HUES64 (cell line): Measurements from ENCODE around the gene AFF3.

Source experiments
- H3K27ac ChIP-seq: 2 replicates; pipeline ENCODE4 v1.7.0; 2013; ENCODE audit warnings: low read depth, low read length, inconsistent platforms
- H3K27me3 ChIP-seq: 2 replicates; pipeline ENCODE4 v1.6.1; 2013; ENCODE audit warnings: mild to moderate bottlenecking, low read length; ENCODE audit not compliant: insufficient read depth
- H3K36me3 ChIP-seq: 2 replicates; pipeline ENCODE4 v1.6.1; 2013; ENCODE audit warnings: mild to moderate bottlenecking, low read length; ENCODE audit not compliant: insufficient read depth
- H3K4me1 ChIP-seq: 2 replicates; pipeline ENCODE4 v1.6.1; 2013; ENCODE audit warnings: mild to moderate bottlenecking, low read length, moderate library complexity; ENCODE audit not compliant: insufficient read depth
- H3K4me3 ChIP-seq: 2 replicates; pipeline ENCODE4 v1.5.1; 2013; ENCODE audit warnings: mild to moderate bottlenecking, low read length, moderate library complexity
- H3K9ac ChIP-seq: 2 replicates; pipeline ENCODE4 v1.6.1; 2013; ENCODE audit warnings: mild to moderate bottlenecking, low read depth, low read length
- H3K9me3 ChIP-seq: 2 replicates; pipeline ENCODE4 v1.6.1; 2013; ENCODE audit warnings: low read depth, low read length; ENCODE audit not compliant: insufficient read depth
- WGBS: fragments of 150-250, 120-280 bp; methylation state at CpG from one replicate; pipeline ENCODE4 v1.1.7; 2013; ENCODE audit warnings: missing lambda C conversion rate; 5-methylcytosine and 5-hydroxymethylcytosine counted together

Gene AFF3

GRCh38 chr2:99977966-99978365 lies 164.4 kb downstream of the AFF3 start:
- 86% methylated on average over 1 of the region's 1 CpG for WGBS
- Histone ChIP-seq H3K27me3 (no peaks in the 10 kb centered on the region), H3K4me3 (no peak overlapping the region), H3K9me3 (no peaks in the 10 kb centered on the region), H3K9ac (no peak overlapping the region), H3K4me1 (0 out of 2 replicates have a peak, but pooled peaks cover 5% of the 10 kb centered on the region), H3K36me3 (no peaks in the 10 kb centered on the region), H3K27ac (no peak overlapping the region)

- H3K27ac ChIP-seq = no peak overlapping the region
- 0 out of 2 replicates have a peak, but pooled peaks cover 5% of the 10 kb centered on the region for H3K4me1 ChIP-seq
- no peaks in the 10 kb centered on the region for H3K36me3 ChIP-seq
- no peaks in the 10 kb centered on the region for H3K9me3 ChIP-seq
- H3K27me3 ChIP-seq = no peaks in the 10 kb centered on the region
- H3K4me3 ChIP-seq = no peak overlapping the region
- H3K9ac ChIP-seq = no peak overlapping the region
Observed at GRCh38 chr2:99975386-99975785, 167.0 kb downstream of the AFF3 start.

GRCh38 chr2:99974682-99975375 lies 167.6 kb downstream of the AFF3 start:
- Histone ChIP-seq H3K27ac (no peak overlapping the region), H3K27me3 (no peaks in the 10 kb centered on the region), H3K9ac (no peak overlapping the region), H3K4me1 (0 out of 2 replicates have a peak, but pooled peaks cover 5% of the 10 kb centered on the region), H3K36me3 (no peaks in the 10 kb centered on the region), H3K9me3 (no peaks in the 10 kb centered on the region), H3K4me3 (no peak overlapping the region)
- 91% methylated on average over 3 of the region's 3 CpGs for WGBS

- no peak overlapping the region for H3K4me3 ChIP-seq
- no peak overlapping the region for H3K27ac ChIP-seq
- H3K4me1 ChIP-seq = 0 out of 2 replicates have a peak, but pooled peaks cover 5% of the 10 kb centered on the region
- H3K9me3 ChIP-seq = no peaks in the 10 kb centered on the region
- no peak overlapping the region for H3K9ac ChIP-seq
- 90% methylated on average over 6 of the region's 6 CpGs for WGBS
- H3K36me3 ChIP-seq = no peaks in the 10 kb centered on the region
- no peaks in the 10 kb centered on the region for H3K27me3 ChIP-seq
Observed at GRCh38 chr2:99974275-99974674, 168.1 kb downstream of the AFF3 start.

- 89% methylated on average over 3 of the region's 3 CpGs for WGBS
- H3K4me3 ChIP-seq = no peak overlapping the region
- 0 out of 2 replicates have a peak, but pooled peaks cover 5% of the 10 kb centered on the region for H3K4me1 ChIP-seq
- H3K27ac ChIP-seq = no peak overlapping the region
- no peaks in the 10 kb centered on the region for H3K9me3 ChIP-seq
- no peaks in the 10 kb centered on the region for H3K27me3 ChIP-seq
- no peaks in the 10 kb centered on the region for H3K36me3 ChIP-seq
- H3K9ac ChIP-seq = no peak overlapping the region
Observed at GRCh38 chr2:99971326-99971900, 171.0 kb downstream of the AFF3 start.

GRCh38 chr2:99970292-99970868 lies 172.0 kb downstream of the AFF3 start:
- Histone ChIP-seq H3K4me3 (no peak overlapping the region), H3K9me3 (no peaks in the 10 kb centered on the region), H3K36me3 (no peaks in the 10 kb centered on the region), H3K4me1 (0 out of 2 replicates have a peak, but pooled peaks cover 5% of the 10 kb centered on the region), H3K27me3 (no peaks in the 10 kb centered on the region), H3K9ac (no peak overlapping the region), H3K27ac (no peak overlapping the region)
- WGBS = 93% methylated on average over 12 of the region's 12 CpGs

GRCh38 chr2:99961196-99961913 lies 181.0 kb downstream of the AFF3 start:
- H3K36me3 ChIP-seq = no peaks in the 10 kb centered on the region
- H3K27me3 ChIP-seq = no peaks in the 10 kb centered on the region
- WGBS = 92% methylated on average over 9 of the region's 9 CpGs
- no peak overlapping the region for H3K27ac ChIP-seq
- no peak overlapping the region for H3K9ac ChIP-seq
- no peaks in the 10 kb centered on the region for H3K9me3 ChIP-seq
- H3K4me1 ChIP-seq = peaks cover 13% of the 10 kb centered on the region
- H3K4me3 ChIP-seq = no peak overlapping the region

- Histone ChIP-seq H3K9ac (no peak overlapping the region), H3K27ac (no peak overlapping the region), H3K27me3 (no peaks in the 10 kb centered on the region), H3K4me1 (peaks cover 13% of the 10 kb centered on the region), H3K4me3 (no peak overlapping the region), H3K36me3 (no peaks in the 10 kb centered on the region), H3K9me3 (no peaks in the 10 kb centered on the region)
- 73% methylated on average over 3 of the region's 3 CpGs for WGBS
Observed at GRCh38 chr2:99960790-99961189, 181.6 kb downstream of the AFF3 start.

- Histone ChIP-seq H3K36me3 (no peaks in the 10 kb centered on the region), H3K4me1 (peaks cover 13% of the 10 kb centered on the region), H3K9ac (no peak overlapping the region), H3K9me3 (no peaks in the 10 kb centered on the region), H3K4me3 (no peak overlapping the region), H3K27ac (no peak overlapping the region), H3K27me3 (no peaks in the 10 kb centered on the region)
- 78% methylated on average over 3 of the region's 5 CpGs for WGBS
Observed at GRCh38 chr2:99960291-99960690, 182.1 kb downstream of the AFF3 start.

GRCh38 chr2:99959261-99960014 lies 183.0 kb downstream of the AFF3 start:
- Histone ChIP-seq H3K27ac (no peak overlapping the region), H3K4me3 (no peak overlapping the region), H3K4me1 (peaks cover 13% of the 10 kb centered on the region), H3K9ac (no peak overlapping the region), H3K36me3 (no peaks in the 10 kb centered on the region), H3K9me3 (no peaks in the 10 kb centered on the region), H3K27me3 (no peaks in the 10 kb centered on the region)
- 86% methylated on average over 6 of the region's 8 CpGs for WGBS
